Smooth muscle cell of the brain vasculature (primary cell): ENCODE measurements around the gene MACIR.
"Not testable (repeated sequence)": the region's sequence is repeated elsewhere in the genome, so short reads cannot be mapped to it uniquely, and the experiment has no call there.

Source experiments
- DNase-seq: peaks from one replicate; pipeline ENCODE4 v3.0.0-alpha.2; 2012; ENCODE audit warnings: low read depth, low spot score

MACIR gene

DNA sequence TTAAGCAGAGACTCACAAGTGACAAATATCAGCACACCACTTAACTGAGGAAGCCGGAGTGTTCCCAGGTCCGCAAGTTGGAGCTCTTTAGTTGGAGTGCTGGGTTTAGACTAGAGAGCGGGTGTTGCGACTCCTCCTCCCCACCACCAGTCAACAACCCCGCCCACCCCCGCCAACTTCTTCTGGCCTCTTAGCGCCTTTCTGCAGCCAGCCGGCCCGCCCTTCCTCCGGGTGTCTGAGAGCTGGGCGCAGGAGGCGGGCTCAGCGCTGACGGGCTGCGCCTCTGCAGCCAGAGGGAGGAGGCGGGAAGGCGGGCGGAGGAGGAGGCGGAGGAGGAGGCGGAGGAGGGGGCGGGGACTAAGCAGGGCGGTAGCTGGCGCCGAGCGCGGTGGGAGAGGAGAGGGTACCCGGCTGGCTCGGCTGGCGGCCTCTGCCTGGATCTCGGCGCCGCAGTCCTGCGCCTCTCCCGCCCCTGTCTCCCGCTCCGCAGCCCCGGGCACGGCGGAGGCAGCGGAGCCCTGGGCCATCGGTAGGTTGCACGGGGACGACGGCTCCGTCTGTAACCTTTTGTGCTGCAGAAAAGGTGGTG is at the start of gene MACIR:
TSS of gene MACIR (plus strand) at position 396 of the 589 bp plus-strand sequence. CDS start 17,157 bp downstream, outside the sequence.
- peak; percentile 97 for DNase-seq

DNA sequence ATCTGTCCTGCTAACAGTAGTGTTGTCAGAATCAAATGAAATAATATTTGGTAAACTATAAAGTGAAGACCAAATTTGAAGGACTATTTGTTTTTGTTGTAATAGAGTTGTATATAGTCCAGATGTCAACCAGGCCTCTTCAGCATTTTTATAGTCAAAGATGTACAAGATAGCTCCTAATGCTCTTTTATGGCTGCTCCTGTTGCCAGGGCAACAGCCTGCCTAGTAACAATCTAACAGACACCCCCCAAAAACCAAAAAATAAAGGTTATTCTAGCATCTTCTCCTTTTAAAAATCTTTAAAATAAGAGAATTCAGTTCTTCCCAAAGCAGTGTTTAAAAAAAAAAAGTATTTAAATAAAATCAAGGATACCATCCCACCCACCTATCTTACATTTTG is 49.5 kb upstream of the MACIR start:
- no peak for DNase-seq

DNA sequence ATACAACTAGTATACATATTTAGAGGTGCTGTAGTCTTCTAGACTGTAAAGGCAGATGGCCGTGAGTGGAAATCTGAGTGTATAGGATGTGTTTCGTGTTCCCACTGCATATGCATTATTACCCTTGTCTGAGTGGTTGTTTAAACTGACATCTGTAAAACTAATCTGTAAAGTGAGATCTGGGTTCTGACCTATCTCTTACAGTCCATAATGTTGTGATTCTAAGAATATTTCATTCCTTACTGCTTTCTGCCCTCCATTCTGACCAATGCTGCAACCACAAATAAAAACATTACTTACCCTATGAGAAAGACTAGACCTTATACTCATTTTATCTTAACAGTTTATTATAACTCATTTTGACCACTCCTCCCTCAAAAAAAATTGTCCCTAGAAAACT is 47.6 kb upstream of the MACIR start:
- DNase-seq, result no peak

DNA sequence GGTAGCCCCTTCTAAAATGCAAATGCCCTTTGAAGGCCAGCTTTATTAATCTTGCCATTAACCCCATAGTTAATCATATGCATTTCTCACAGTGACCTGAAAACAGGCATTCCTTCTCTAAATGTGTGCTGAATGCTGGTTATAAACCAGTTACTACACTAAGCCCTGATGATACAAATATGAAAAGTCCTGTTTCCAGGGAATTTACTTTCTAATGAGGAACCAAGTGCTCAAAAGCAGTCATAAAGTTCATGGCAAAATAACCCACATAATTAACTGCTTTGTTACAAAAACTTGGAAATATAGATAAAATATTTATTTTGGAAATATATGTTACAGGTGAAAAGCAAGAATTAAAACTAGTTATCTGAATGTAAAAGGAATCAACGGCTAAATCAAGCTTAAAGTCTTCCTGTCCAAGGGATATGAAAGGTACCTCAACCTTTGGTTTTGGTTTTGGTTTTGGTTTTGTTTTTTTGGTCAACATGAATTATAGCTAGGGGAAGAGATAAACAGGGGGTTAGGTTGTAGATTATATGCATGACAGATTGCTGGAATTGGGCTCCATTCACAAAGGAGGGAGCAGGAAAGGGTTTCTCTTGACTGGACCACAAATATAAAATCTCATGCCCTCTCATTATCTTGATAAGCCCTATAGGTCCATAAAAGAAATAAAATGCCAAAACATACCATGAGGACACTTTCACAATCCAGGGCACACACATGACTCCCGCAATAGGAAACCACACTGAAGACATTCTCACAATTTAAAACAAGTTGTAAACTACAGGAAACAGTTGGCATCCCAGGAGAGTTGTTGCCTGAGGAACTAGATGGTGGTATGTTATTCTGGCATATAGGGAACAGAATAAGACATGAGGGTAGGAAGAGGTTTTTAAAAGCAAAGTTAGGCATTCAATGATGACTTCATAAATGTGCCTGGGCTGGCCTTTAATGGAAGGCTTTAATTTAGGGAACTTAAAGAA is 46.7 kb upstream of the MACIR start:
- no peak for DNase-seq

- no peak for DNase-seq
These were observed 42.4 kb upstream of the MACIR start for GRCh38 chr5:103216137-103216536.

GRCh38 chr5:103216697-103217096 is 41.9 kb upstream of the MACIR start:
- no peak for DNase-seq

DNA sequence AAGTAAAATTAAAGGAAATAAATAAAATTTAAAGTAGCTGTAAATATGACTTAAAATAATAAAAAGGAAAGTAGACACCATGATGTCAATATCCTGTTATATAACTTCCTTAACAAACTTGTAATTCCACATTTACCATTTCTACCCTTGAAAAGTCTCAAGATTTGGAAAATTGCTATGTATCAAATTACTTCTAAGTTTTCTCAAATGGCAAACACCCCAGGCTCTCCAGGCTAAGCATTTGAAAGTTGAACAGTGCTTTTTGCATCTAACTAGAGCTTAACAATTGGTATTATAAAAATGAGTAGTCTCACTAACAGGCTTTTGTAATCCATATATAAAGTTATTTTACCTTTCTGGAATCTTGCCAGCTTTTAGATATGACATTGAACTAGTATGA is 41.5 kb upstream of the MACIR start:
- DNase-seq, result no peak

DNA sequence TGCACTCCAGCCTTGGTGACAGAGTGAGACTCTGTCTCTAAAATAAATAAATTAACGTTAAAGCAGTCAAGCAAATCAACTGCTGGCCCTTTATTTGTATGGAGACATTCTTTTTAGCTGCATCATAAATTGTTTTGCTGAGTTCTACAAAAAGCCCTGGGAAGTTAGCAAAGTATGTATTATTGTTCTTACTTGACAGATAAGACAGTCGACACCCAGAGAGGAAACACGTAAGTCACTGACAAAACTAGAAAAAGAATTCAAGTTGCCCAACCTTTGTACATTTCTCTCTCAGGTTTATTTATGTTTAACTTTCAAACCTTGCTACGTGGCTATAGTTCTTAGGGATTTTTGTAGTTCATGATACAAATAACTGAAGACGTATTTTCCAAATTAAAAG is 40.4 kb upstream of the MACIR start:
- peak; percentile 26 for DNase-seq

- not testable (repeated sequence) for DNase-seq
These were observed 39.5 kb upstream of the MACIR start for GRCh38 chr5:103219074-103219473.

- DNase-seq, result no peak
These were observed 35.3 kb upstream of the MACIR start for GRCh38 chr5:103223031-103223955.

GRCh38 chr5:103224118-103224893 is 34.3 kb upstream of the MACIR start:
- DNase-seq, result peak; percentile 44

DNA sequence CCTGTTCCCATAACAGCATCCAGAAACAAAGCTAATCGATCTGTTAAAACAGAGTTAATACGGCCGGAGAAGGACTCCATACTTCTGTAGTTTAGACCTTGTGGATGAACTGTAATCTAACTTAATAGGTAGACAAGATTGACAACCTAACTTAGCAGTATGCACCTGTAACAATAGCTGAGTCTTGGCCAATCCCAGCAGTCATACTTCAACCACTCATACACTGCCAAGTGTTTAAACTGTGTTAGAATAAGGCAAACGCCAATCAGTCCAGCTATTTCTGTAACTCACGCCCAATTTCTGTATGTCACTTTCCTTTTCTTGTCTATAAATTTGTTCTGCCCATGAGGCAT is 33.7 kb upstream of the MACIR start:
- no peak for DNase-seq

DNA sequence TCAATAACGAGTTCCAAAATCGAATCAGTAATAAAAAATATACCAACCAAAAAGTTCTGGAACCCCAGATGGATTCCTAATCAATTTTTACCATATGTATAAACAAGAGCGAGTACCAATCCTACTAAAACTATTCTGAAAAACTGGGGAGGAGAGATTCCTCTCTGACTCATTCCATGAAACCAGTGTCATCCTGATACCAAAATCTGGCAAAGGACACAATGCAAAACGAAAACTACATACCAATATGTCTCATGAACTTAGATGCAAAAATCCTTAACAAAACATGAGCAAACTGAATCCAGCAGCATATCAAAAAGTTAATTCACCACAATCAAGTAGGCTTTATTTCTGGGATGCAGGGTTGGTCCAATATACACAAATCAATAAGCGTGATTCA is 30.5 kb upstream of the MACIR start:
- no peak for DNase-seq

DNA sequence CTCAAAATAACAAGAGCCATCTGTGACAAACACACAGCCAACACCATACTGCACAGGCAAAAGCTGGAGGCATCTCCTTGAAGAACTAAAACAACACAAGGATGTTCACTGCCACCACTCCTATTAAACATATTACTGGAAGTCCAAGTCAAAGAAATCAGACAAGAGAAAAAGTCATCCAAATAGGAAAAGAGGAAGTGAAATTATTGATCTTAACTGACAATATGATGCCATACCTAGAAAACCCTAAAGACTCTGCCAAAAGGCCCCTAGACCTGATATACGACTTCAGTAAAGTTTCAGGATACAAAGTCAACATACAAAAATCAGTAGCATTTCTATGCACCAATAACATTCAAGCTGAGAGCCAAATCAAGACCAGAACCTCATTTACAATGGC is 30.0 kb upstream of the MACIR start:
- DNase-seq, result no peak

DNA sequence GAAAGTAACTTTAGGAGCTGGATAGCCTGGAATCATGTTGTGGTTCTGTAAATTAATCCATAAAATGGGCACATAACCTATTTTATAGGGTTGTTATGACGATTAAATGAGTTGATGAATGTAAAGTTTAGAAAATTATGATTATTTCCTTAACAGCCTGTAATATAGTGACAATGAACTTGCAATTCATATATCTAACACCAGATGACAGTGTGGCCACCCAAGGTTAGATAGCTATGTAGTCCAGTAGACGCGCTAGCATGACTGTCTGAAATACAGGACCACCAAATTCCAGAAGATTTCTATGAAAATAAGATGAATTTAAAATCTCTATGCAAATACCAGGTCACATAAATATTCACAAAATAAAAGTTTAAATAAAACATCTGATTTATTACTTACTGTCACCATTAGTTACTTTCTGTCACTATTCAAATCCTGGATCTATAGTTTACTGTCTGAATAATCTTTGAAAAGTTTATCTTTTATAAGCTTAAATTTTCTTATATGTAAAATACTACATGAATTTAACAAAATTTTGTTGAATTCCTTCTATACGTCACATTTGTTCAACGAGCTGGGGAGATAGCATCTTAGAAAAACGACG is 26.1 kb upstream of the MACIR start:
- DNase-seq, result no peak

- no peak for DNase-seq
These were observed 24.2 kb upstream of the MACIR start for GRCh38 chr5:103234239-103234975.

- no peak for DNase-seq
These were observed 22.7 kb upstream of the MACIR start for GRCh38 chr5:103235891-103236290.

GRCh38 chr5:103237778-103238177 is 20.8 kb upstream of the MACIR start:
- DNase-seq, result no peak

GRCh38 chr5:103243665-103244064 is 14.9 kb upstream of the MACIR start:
- DNase-seq, result no peak

- no peak for DNase-seq
These were observed 14.2 kb upstream of the MACIR start for GRCh38 chr5:103244398-103244797.
